A673 (cell line): ENCODE results near the gene IRF2. TPM values are rescaled to one million over a fixed set of nuclear protein-coding genes. Genes with fewer than 3 reads are reported as not detected.

ENCODE experiments used
- BruUV-seq: library from RNA; stranded (reverse); fragments of 400-500 nt; replicated peaks from 2 replicates; lab custom pipeline; 2021; lab: Mats Ljungman, UMichigan
- CTCF ChIA-PET: fragments of 300-600 bp; sonication (Branson Sonifier 250); formaldehyde crosslinking; loops from one replicate; lab custom pipeline; 2022; ENCODE audit warnings: antibody characterized with exemption; lab: Charles Lee
- POLR2A ChIA-PET: fragments of 300-600 bp; sonication (Branson Sonifier 250); formaldehyde crosslinking; loops from one replicate; lab custom pipeline; 2022; ENCODE audit warnings: antibody characterized with exemption; ENCODE audit not compliant: low non-redundant PET; lab: Charles Lee
- DNase-seq: peaks from one replicate; pipeline ENCODE4 v3.0.0-alpha.2; 2015; ENCODE audit warnings: low spot score
- H3K27ac ChIP-seq: fragments of 200-600 bp; sonication (generic); 2 replicates; pipeline ENCODE4 v1.5.1; 2016; ENCODE audit warnings: mixed run types, low read depth, mild to moderate bottlenecking, mixed read lengths, antibody characterized with exemption, low read length; ENCODE audit not compliant: poor library complexity, severe bottlenecking
- H3K27me3 ChIP-seq: fragments of 200-600 bp; sonication (generic); replicated peaks from 2 replicates; pipeline ENCODE4 v1.6.1; 2017; ENCODE audit warnings: mixed run types, low read depth, mild to moderate bottlenecking, mixed read lengths, antibody characterized with exemption, low read length; ENCODE audit not compliant: insufficient read depth, poor library complexity
- H3K36me3 ChIP-seq: fragments of 200-600 bp; sonication (generic); 2 replicates; pipeline ENCODE4 v1.6.1; 2016; ENCODE audit warnings: mixed run types, mild to moderate bottlenecking, mixed read lengths, antibody characterized with exemption, low read length; ENCODE audit not compliant: insufficient read depth, poor library complexity, severe bottlenecking
- H3K4me1 ChIP-seq: fragments of 200-600 bp; sonication (generic); 2 replicates; pipeline ENCODE4 v1.6.1; 2017; ENCODE audit warnings: mixed run types, mild to moderate bottlenecking, mixed read lengths, antibody characterized with exemption, low read length; ENCODE audit not compliant: insufficient read depth, poor library complexity, severe bottlenecking
- H3K4me3 ChIP-seq: fragments of 200-600 bp; sonication (generic); 2 replicates; pipeline ENCODE4 v1.5.1; 2016; ENCODE audit warnings: low read depth, mixed run types, mild to moderate bottlenecking, mixed read lengths, low read length; ENCODE audit not compliant: poor library complexity, severe bottlenecking
- H3K9me3 ChIP-seq: fragments of 200-600 bp; sonication (generic); 2 replicates; pipeline ENCODE4 v1.6.1; 2016; ENCODE audit warnings: mixed run types, low read depth, mild to moderate bottlenecking, mixed read lengths, antibody characterized with exemption, low read length; ENCODE audit not compliant: poor library complexity, severe bottlenecking
- EZH2 ChIP-seq: fragments of 200-600 bp; sonication (generic); IDR thresholded peaks from 2 replicates; pipeline ENCODE4 v1.6.1; 2017; ENCODE audit warnings: borderline replicate concordance, low read depth, mild to moderate bottlenecking, mixed read lengths, antibody characterized with exemption, low read length; ENCODE audit not compliant: poor library complexity, severe bottlenecking
- intact Hi-C: fragments of 100-400 bp; cut with micrococcal nuclease; formaldehyde crosslinking; loops from one replicate; pipeline ENCODE4 v1.10.0; 2022; ENCODE audit not compliant: unreplicated experiment
- total RNA-seq: library from RNA; stranded (reverse); gene quantifications from 2 replicates; pipeline ENCODE4 v1.2.3, GENCODE V29; 2021
- TF ChIP-seq, protein P1 (sequence below): fragments of 300-800, 200-600 bp; sonication (generic); conservative IDR thresholded peaks from 2 replicates; pipeline ENCODE4 v1.5.1; 2017; ENCODE audit warnings: low read depth, mild to moderate bottlenecking, antibody characterized with exemption, low read length, moderate library complexity, mixed read lengths

Gene IRF2
- total RNA-seq, 1 experiment from 2014 or later: 28.2 TPM

DNA sequence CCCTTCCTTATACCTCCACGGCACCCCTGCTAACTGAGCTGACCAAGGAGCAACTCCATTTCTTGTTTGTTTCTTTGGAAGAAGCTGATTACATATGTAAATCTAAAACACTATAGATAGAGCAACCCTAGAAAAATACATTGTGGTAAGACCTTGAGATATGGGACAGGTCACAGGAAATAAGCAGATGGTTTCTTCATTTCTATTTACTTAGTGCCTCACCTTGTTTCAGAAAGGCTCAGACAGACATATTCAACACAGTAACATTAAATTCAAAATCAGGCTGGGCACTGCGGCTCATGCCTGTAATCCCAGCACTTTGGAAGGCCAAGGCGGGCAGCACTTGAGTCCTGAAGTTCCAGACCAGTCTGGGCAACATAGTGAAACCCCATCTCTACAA lies 47.3 kb downstream of the IRF2 start:
- ChIA-PET POLR2A (interaction anchor here (0.6 kb wide), 1 partner anchor 36 kb away, joined by 4 read pairs; no protein-coding TSS in a partner anchor), CTCF (no interaction called here)
- Histone ChIP-seq H3K9me3 (peaks cover 5% of the 10 kb centered on the region), H3K27ac (no peak overlapping the region), H3K27me3 (no peaks in the 10 kb centered on the region), H3K4me3 (no peak overlapping the region), H3K36me3 (peaks cover 20% of the 10 kb centered on the region), H3K4me1 (no peaks in the 10 kb centered on the region)
- no peak for DNase-seq
- TF ChIP-seq EZH2: no peak
- TF ChIP-seq, protein P1, sequence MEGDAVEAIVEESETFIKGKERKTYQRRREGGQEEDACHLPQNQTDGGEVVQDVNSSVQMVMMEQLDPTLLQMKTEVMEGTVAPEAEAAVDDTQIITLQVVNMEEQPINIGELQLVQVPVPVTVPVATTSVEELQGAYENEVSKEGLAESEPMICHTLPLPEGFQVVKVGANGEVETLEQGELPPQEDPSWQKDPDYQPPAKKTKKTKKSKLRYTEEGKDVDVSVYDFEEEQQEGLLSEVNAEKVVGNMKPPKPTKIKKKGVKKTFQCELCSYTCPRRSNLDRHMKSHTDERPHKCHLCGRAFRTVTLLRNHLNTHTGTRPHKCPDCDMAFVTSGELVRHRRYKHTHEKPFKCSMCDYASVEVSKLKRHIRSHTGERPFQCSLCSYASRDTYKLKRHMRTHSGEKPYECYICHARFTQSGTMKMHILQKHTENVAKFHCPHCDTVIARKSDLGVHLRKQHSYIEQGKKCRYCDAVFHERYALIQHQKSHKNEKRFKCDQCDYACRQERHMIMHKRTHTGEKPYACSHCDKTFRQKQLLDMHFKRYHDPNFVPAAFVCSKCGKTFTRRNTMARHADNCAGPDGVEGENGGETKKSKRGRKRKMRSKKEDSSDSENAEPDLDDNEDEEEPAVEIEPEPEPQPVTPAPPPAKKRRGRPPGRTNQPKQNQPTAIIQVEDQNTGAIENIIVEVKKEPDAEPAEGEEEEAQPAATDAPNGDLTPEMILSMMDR: no peak
- intact Hi-C loops: no loop called here
- BruUV-seq: no TSS peak

DNA sequence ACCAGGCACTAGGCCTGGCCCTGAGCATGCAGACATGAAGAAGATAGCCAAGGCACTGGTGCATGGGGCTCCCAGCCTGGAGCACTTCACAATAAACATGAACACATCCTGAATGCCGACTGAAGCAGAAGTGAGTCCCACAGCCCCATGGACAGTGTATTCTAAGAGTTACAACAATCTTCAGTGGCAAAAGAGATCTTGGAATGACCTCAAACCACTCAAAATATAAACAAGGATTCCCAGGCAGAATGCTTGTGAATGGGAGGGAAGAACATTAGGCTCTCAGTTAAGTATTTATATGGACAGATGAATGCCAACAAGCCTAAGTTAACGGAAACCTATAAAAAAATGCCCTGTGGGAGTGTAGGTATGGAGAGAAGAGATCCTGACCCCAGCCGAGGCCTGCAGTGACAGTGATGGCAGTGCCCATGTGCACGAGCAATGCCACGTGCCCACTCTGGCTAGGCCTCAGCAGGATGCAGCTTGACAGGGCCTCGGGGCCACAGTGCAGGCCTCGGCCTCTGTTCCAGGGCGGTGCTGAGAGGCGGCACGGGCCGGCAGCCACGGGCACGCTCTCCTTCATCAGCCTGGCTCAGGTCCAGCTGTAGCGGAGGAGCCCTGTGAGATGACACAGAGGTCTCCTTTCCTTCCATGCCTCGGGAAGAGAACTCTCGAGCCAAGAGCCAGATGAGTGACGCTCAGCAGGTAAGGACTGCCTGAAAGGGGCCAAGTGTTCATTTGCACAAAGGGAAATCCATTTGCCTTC lies 49.2 kb downstream of the IRF2 start:
- TF ChIP-seq EZH2: no peak
- TF ChIP-seq, protein P1: no peak
- Histone ChIP-seq H3K27me3 (no peaks in the 10 kb centered on the region), H3K36me3 (peaks cover 20% of the 10 kb centered on the region), H3K4me1 (peaks cover 9% of the 10 kb centered on the region), H3K9me3 (peaks cover 5% of the 10 kb centered on the region), H3K4me3 (no peak overlapping the region), H3K27ac (no peak overlapping the region)
- DNase-seq: no peak
- intact Hi-C loops: no loop called here
- ChIA-PET POLR2A (no interaction called here), CTCF (no interaction called here)
- no TSS peak for BruUV-seq

DNA sequence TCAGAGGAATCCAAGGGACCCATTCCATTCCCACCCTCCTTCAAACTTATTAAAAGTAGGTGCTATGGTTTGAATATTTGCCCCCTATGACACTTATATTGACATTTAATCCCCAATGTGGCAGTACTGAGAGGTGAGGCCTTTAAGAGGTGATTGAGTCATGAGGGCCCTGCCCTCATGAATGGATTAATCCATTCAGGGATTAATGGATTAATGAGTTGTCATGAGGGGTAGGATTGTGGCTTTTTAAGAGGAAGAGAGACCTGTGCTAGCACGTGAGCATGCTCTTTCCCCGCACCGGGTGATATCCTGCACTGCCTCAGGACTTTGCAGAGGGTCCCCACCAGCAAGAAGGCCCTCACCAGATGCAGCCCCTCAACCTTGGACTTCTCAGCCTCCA lies 50.1 kb downstream of the IRF2 start:
- no peak for DNase-seq
- intact Hi-C loops: no loop called here
- no peak overlapping the region for H3K27ac ChIP-seq
- ChIA-PET POLR2A (no interaction called here), CTCF (no interaction called here)
- TF ChIP-seq, protein P1: no peak
- no peak for TF ChIP-seq EZH2
- H3K27me3 ChIP-seq: no peaks in the 10 kb centered on the region
- no TSS peak for BruUV-seq
- H3K36me3 ChIP-seq: peaks cover 20% of the 10 kb centered on the region
- no peak overlapping the region for H3K4me3 ChIP-seq
- peaks cover 5% of the 10 kb centered on the region for H3K9me3 ChIP-seq
- peaks cover 9% of the 10 kb centered on the region for H3K4me1 ChIP-seq
